Activated naive CD4-positive, alpha-beta T cell treated with anti-CD3 and anti-CD28 coated beads, Interleukin-2, amount 10 ng/mL, durations not matched to agents 7 days and 5 days (primary cell): Measurements from ENCODE around the gene B4GALNT3.

Source experiments
- CTCF ChIA-PET: fragments of 350-600 bp; sonication (Branson Sonifier 250); formaldehyde crosslinking; loops from one replicate; lab custom pipeline; 2021; ENCODE audit warnings: antibody characterized with exemption; lab: Charles Lee
- DNase-seq: peaks from one replicate; pipeline ENCODE4 v3.0.0-alpha.2; 2020
- H3K27ac Mint-ChIP-seq: one replicate; pipeline ENCODE4 v1.8.0; 2021; ENCODE audit warnings: mild to moderate bottlenecking, moderate library complexity, mixed read lengths
- H3K27me3 Mint-ChIP-seq: one replicate; pipeline ENCODE4 v1.8.0; 2021; ENCODE audit warnings: mild to moderate bottlenecking, mixed read lengths
- H3K36me3 Mint-ChIP-seq: one replicate; pipeline ENCODE4 v1.8.0; 2021; ENCODE audit warnings: mixed read lengths
- H3K4me1 Mint-ChIP-seq: one replicate; pipeline ENCODE4 v1.8.0; 2021; ENCODE audit warnings: mixed read lengths
- H3K4me3 Mint-ChIP-seq: one replicate; pipeline ENCODE4 v1.8.0; 2021; ENCODE audit warnings: mild to moderate bottlenecking, moderate library complexity, mixed read lengths
- H3K9me3 Mint-ChIP-seq: one replicate; pipeline ENCODE4 v1.8.0; 2021; ENCODE audit warnings: mixed read lengths

The B4GALNT3 gene

GRCh38 chr12:569091-569676, 109.4 kb downstream of the B4GALNT3 start:
- CTCF ChIA-PET, result interaction anchor here (0.5 to 7.6 kb wide), 13 partner anchors 9 to 1014 kb away, joined by 3 to 72 read pairs (median 3); partner anchors contain the start of gene RAD52
- peaks cover 24% of the 10 kb centered on the region for H3K36me3 Mint-ChIP-seq
- no peak overlapping the region for H3K27ac Mint-ChIP-seq
- peaks cover 3% of the 10 kb centered on the region for H3K27me3 Mint-ChIP-seq
- H3K4me1 Mint-ChIP-seq, result peaks cover 79% of the 10 kb centered on the region
- peak overlapping the region; percentile 78 for H3K4me3 Mint-ChIP-seq
- H3K9me3 Mint-ChIP-seq, result no peaks in the 10 kb centered on the region
- no peak for DNase-seq

DNA sequence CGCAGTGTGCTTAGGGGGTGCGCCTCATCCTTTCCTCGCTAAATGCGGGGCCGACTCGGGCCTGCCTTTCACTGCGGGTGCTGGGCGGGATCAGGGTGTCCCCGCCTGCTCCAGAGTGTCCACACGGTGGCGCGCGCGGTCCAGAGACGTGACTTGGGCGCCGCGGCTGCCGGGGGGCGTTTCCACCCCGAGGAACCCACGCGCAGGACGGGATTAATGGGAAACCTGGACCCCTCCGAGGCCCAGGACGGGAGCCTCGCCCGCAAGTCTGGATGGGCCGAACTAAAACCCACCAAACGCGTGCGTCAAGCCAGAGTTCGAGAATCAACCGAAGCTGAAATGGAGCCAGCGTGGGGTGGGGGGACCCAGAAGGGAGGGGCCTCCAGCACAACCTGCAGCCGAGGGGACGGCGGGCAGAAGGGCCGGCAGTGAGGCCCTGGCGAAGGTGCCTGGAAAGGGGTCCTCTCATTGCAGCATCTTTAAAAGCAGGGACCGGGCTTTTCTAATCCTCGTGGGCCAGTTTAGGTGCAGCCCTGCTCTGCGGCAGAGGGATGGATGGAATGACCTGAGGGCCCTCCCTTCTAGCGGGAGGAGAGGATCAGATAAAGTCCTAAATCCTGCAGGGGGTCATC, 110.2 kb downstream of the B4GALNT3 start:
- peaks cover 2% of the 10 kb centered on the region for H3K9me3 Mint-ChIP-seq
- CTCF ChIA-PET, result interaction anchor here (0.6 to 7.6 kb wide), 20 partner anchors 9 to 1032 kb away, joined by 3 to 72 read pairs (median 3); partner anchors contain the start of gene RAD52
- H3K4me3 Mint-ChIP-seq, result peak overlapping the region; percentile 78
- peaks cover 78% of the 10 kb centered on the region for H3K4me1 Mint-ChIP-seq
- H3K27ac Mint-ChIP-seq, result no peak overlapping the region
- peaks cover 3% of the 10 kb centered on the region for H3K27me3 Mint-ChIP-seq
- H3K36me3 Mint-ChIP-seq, result peaks cover 22% of the 10 kb centered on the region
- DNase-seq, result peak; percentile 90

- H3K36me3 Mint-ChIP-seq, result peaks cover 18% of the 10 kb centered on the region
- no peak for DNase-seq
Measured at GRCh38 chr12:570435-570920, 110.7 kb downstream of the B4GALNT3 start.

DNA sequence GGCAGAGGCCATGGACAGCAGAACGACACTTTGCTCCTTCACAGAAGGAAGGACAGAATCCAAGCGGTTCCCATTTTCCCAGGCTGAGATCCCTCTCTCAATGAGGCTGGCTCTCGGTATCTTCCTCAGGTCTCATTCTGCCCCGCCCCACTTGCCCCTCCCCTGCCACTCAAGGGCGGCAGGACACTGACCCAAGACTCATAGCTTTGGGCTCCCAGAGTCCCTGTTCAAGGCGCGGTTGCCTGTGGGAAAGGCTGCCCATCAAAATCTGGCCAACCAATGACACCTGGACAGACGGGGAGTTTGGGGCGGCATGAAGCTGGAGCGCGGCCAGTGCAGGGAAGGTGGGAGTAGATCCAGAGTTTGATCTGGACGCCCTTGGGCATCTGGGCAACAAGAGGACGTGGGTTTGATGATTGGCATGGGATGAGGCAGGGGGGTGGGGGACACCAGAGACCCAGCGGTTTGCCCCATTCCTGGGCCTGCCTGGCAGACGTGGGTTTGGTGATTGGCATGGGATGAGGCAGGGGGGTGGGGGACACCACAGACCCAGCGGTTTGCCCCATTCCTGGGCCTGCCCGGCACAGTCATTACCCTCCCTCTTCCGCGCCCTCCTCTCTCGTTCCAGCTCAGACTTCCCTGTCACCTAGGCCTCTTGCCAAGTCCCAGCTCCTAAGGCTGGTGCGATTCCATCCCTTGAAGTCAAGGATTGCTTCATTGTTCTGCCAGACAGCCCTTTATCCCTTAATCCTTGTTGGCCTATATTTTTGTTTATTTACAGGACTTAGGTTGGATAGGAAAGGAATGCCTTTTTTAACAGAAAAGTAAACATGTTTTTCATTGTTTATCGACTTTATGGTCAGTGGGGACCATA, 111.4 kb downstream of the B4GALNT3 start:
- H3K27ac Mint-ChIP-seq, result peak overlapping the region; percentile 37
- peaks cover 16% of the 10 kb centered on the region for H3K36me3 Mint-ChIP-seq

More at GRCh38 chr12:570435-570920, 110.7 kb downstream of the B4GALNT3 start:
- CTCF ChIA-PET, result interaction anchor here (0.6 to 7.6 kb wide), 17 partner anchors 17 to 1031 kb away, joined by 3 to 72 read pairs (median 3); partner anchors contain the start of gene RAD52
- Mint-ChIP-seq H3K9me3 (peaks cover 2% of the 10 kb centered on the region), H3K4me1 (peaks cover 78% of the 10 kb centered on the region), H3K27me3 (peaks cover 3% of the 10 kb centered on the region), H3K27ac (no peak overlapping the region), H3K4me3 (no peak overlapping the region)

GRCh38 chr12:571795-572531, 112.2 kb downstream of the B4GALNT3 start:
- no peak for DNase-seq
- Mint-ChIP-seq H3K4me1 (peaks cover 76% of the 10 kb centered on the region), H3K36me3 (peaks cover 12% of the 10 kb centered on the region), H3K9me3 (peaks cover 2% of the 10 kb centered on the region), H3K4me3 (no peak overlapping the region), H3K27me3 (peaks cover 3% of the 10 kb centered on the region), H3K27ac (peak overlapping the region; percentile 45)
- CTCF ChIA-PET, result interaction anchor here (0.6 to 7.6 kb wide), 7 partner anchors 24 to 551 kb away, joined by 3 to 72 read pairs (median 3); partner anchors contain the start of gene WNK1

More for the DNA sequence above, 111.4 kb downstream of the B4GALNT3 start:
- CTCF ChIA-PET, result interaction anchor here (0.6 to 7.6 kb wide), 13 partner anchors 21 to 1012 kb away, joined by 3 to 72 read pairs (median 3); partner anchors contain the start of gene WNK1
- no peak for DNase-seq
- H3K4me1 Mint-ChIP-seq, result peaks cover 77% of the 10 kb centered on the region
- H3K4me3 Mint-ChIP-seq, result peak overlapping the region; percentile 15
- peaks cover 2% of the 10 kb centered on the region for H3K9me3 Mint-ChIP-seq
- H3K27me3 Mint-ChIP-seq, result peaks cover 3% of the 10 kb centered on the region

- Mint-ChIP-seq H3K36me3 (peaks cover 11% of the 10 kb centered on the region), H3K27me3 (peaks cover 3% of the 10 kb centered on the region), H3K4me3 (no peak overlapping the region), H3K27ac (peak overlapping the region; percentile 45), H3K9me3 (peaks cover 2% of the 10 kb centered on the region), H3K4me1 (peaks cover 71% of the 10 kb centered on the region)
- no peak for DNase-seq
- CTCF ChIA-PET, result interaction anchor here (0.7 to 7.6 kb wide), 5 partner anchors 78 to 246 kb away, joined by 3 to 72 read pairs (median 3); partner anchors contain the start of gene WNK1
Measured at GRCh38 chr12:572532-572899, 112.8 kb downstream of the B4GALNT3 start.

GRCh38 chr12:573232-573631, 113.5 kb downstream of the B4GALNT3 start:
- peaks cover 66% of the 10 kb centered on the region for H3K4me1 Mint-ChIP-seq
- peaks cover 9% of the 10 kb centered on the region for H3K36me3 Mint-ChIP-seq
- no peak overlapping the region for H3K27ac Mint-ChIP-seq
- CTCF ChIA-PET, result interaction anchor here (0.7 to 7.6 kb wide), 2 partner anchors 77 to 242 kb away, joined by 3 to 72 read pairs; no protein-coding TSS in a partner anchor
- H3K9me3 Mint-ChIP-seq, result peaks cover 2% of the 10 kb centered on the region
- H3K4me3 Mint-ChIP-seq, result no peak overlapping the region
- H3K27me3 Mint-ChIP-seq, result peaks cover 6% of the 10 kb centered on the region
- DNase-seq, result no peak

- no peak overlapping the region for H3K4me3 Mint-ChIP-seq
- H3K4me1 Mint-ChIP-seq, result peaks cover 52% of the 10 kb centered on the region
- no peak for DNase-seq
- CTCF ChIA-PET, result interaction anchor here (0.7 to 4.8 kb wide), 7 partner anchors 40 to 523 kb away, joined by 3 to 74 read pairs (median 12); partner anchors contain the start of gene WNK1
- peaks cover 2% of the 10 kb centered on the region for H3K9me3 Mint-ChIP-seq
- peaks cover 4% of the 10 kb centered on the region for H3K36me3 Mint-ChIP-seq
- H3K27me3 Mint-ChIP-seq, result peaks cover 12% of the 10 kb centered on the region
- H3K27ac Mint-ChIP-seq, result no peak overlapping the region
Measured at GRCh38 chr12:574475-575128, 114.9 kb downstream of the B4GALNT3 start.

GRCh38 chr12:575129-575502, 115.4 kb downstream of the B4GALNT3 start:
- H3K27ac Mint-ChIP-seq, result no peak overlapping the region
- H3K4me1 Mint-ChIP-seq, result peaks cover 49% of the 10 kb centered on the region
- no peak for DNase-seq
- H3K36me3 Mint-ChIP-seq, result peaks cover 4% of the 10 kb centered on the region
- no peak overlapping the region for H3K4me3 Mint-ChIP-seq
- H3K9me3 Mint-ChIP-seq, result peaks cover 2% of the 10 kb centered on the region
- peaks cover 14% of the 10 kb centered on the region for H3K27me3 Mint-ChIP-seq
- CTCF ChIA-PET, result interaction anchor here (1.1 to 4.8 kb wide), 14 partner anchors 11 to 456 kb away, joined by 3 to 74 read pairs (median 6); partner anchors contain the start of genes RAD52 and WNK1

GRCh38 chr12:575948-576614, 116.3 kb downstream of the B4GALNT3 start:
- H3K36me3 Mint-ChIP-seq, result peaks cover 4% of the 10 kb centered on the region
- DNase-seq, result peak; percentile 82
- H3K27me3 Mint-ChIP-seq, result peaks cover 15% of the 10 kb centered on the region
- H3K4me1 Mint-ChIP-seq, result peaks cover 45% of the 10 kb centered on the region
- CTCF ChIA-PET, result interaction anchor here (0.6 to 4.8 kb wide), 33 partner anchors 10 to 1026 kb away, joined by 3 to 74 read pairs (median 4); partner anchors contain the start of genes RAD52 and WNK1
- peaks cover 2% of the 10 kb centered on the region for H3K9me3 Mint-ChIP-seq
- peak overlapping the region; percentile 29 for H3K27ac Mint-ChIP-seq
- H3K4me3 Mint-ChIP-seq, result peak overlapping the region; percentile 24

DNA sequence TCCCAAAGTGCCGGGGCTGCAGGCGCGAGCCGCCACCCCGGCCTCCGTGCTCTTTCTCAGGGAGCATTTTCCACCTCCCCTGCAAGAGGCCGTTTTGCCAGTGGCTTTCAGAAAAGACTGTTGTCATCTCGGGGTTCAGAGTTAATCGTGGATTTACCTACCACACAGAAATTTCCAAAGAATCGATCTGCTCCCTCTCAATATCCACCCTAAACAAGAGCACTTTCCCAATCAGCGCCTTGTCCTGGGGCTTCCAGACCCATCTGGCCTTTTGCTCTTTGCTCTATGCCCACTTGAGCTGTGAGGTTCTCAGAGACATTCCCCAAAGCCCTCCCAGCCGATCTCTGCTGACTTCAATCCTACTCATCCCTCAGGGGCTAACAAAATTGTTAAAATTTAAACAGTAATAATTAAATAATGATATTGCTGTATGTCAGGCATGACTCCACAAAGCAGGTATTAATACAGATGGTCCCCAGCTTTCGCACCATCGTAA, 116.9 kb downstream of the B4GALNT3 start:
- Mint-ChIP-seq H3K4me1 (peaks cover 42% of the 10 kb centered on the region), H3K27ac (peak overlapping the region; percentile 47), H3K4me3 (no peak overlapping the region), H3K9me3 (peaks cover 2% of the 10 kb centered on the region), H3K27me3 (peaks cover 15% of the 10 kb centered on the region), H3K36me3 (peaks cover 4% of the 10 kb centered on the region)
- no peak for DNase-seq
- CTCF ChIA-PET, result interaction anchor here (0.6 to 4.8 kb wide), 26 partner anchors 9 to 1025 kb away, joined by 3 to 74 read pairs (median 5); partner anchors contain the start of genes RAD52 and WNK1
